Activated CD8-positive, alpha-beta memory T cell treated with anti-CD3 and anti-CD28 coated beads, Interleukin-2, amount 50 U/mL, for 4 hours (primary cell): ENCODE data around the gene DOCK1.

Experiments
- DNase-seq: peaks from one replicate; pipeline ENCODE4 v3.0.0-alpha.2; 2020

The DOCK1 gene

GRCh38 chr10:127150136-127150535, 244.9 kb downstream of the DOCK1 start:
- no peak for DNase-seq

- no peak for DNase-seq
Measured at GRCh38 chr10:127151541-127151940, 246.3 kb downstream of the DOCK1 start.

GRCh38 chr10:127151981-127152699, 246.9 kb downstream of the DOCK1 start:
- DNase-seq = no peak

GRCh38 chr10:127153181-127153580, 248.0 kb downstream of the DOCK1 start:
- no peak for DNase-seq

- DNase-seq = no peak
Measured at GRCh38 chr10:127154831-127155620, 249.8 kb downstream of the DOCK1 start.

- DNase-seq = no peak
Measured at GRCh38 chr10:127157089-127157488, 251.9 kb downstream of the DOCK1 start.

- no peak for DNase-seq
Measured at GRCh38 chr10:127157506-127158200, 252.4 kb downstream of the DOCK1 start.

- DNase-seq = no peak
Measured at GRCh38 chr10:127158662-127159061, 253.4 kb downstream of the DOCK1 start.

GRCh38 chr10:127159648-127160245, 254.5 kb downstream of the DOCK1 start:
- no peak for DNase-seq

GRCh38 chr10:127161482-127161881, 256.3 kb downstream of the DOCK1 start:
- no peak for DNase-seq

- DNase-seq = no peak
Measured at GRCh38 chr10:127162841-127163240, 257.6 kb downstream of the DOCK1 start.

GRCh38 chr10:127168261-127168660, 263.0 kb downstream of the DOCK1 start:
- no peak for DNase-seq

- DNase-seq = no peak
Measured at GRCh38 chr10:127174866-127175265, 269.6 kb downstream of the DOCK1 start.

GRCh38 chr10:127175357-127176110, 270.3 kb downstream of the DOCK1 start:
- no peak for DNase-seq

- no peak for DNase-seq
Measured at GRCh38 chr10:127176649-127177048, 271.4 kb downstream of the DOCK1 start.

GRCh38 chr10:127179612-127180250, 274.5 kb downstream of the DOCK1 start:
- no peak for DNase-seq

- DNase-seq = no peak
Measured at GRCh38 chr10:127182161-127182560, 276.9 kb downstream of the DOCK1 start.

- DNase-seq = no peak
Measured at GRCh38 chr10:127184582-127184981, 279.4 kb downstream of the DOCK1 start.

- DNase-seq = no peak
Measured at GRCh38 chr10:127186813-127187212, 281.6 kb downstream of the DOCK1 start.

GRCh38 chr10:127189226-127189625, 284.0 kb downstream of the DOCK1 start:
- DNase-seq = no peak

GRCh38 chr10:127190427-127190826, 285.2 kb downstream of the DOCK1 start:
- no peak for DNase-seq

GRCh38 chr10:127193125-127193524, 287.9 kb downstream of the DOCK1 start:
- DNase-seq = no peak
